NCI-H2107 treated with DMSO at 0.1 percent for 48 hours (cell line): ENCODE data around the gene SLC35B1.
"Not testable (repeated sequence)": the region's sequence is repeated elsewhere in the genome, so short reads cannot be mapped to it uniquely, and the experiment has no call there.

Experiments
- DNase-seq: peaks from one replicate; lab custom pipeline; 2025; ENCODE audit not compliant: unreplicated experiment; lab: John Stamatoyannopoulos, UW

The SLC35B1 gene

DNA sequence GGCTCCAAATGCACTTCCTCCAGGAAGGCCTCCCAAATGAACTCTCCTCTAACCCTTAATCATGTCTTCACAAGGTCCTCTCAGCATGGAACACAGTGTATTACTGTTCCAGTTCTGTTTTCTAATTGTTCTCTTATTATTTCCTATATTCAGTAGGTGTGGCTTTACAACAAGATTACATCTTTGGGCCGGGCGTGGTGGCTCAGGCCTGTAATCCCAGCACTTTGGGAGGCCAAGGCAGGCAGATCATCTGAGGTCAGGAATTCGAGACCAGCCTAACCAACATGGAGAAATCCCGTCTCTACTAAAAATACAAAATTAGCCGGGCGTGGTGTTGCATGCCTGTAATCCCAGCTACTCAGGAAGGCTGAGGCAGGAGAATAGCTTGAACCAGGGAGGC is 34.1 kb downstream of the SLC35B1 start:
- not testable (repeated sequence) for DNase-seq

DNA sequence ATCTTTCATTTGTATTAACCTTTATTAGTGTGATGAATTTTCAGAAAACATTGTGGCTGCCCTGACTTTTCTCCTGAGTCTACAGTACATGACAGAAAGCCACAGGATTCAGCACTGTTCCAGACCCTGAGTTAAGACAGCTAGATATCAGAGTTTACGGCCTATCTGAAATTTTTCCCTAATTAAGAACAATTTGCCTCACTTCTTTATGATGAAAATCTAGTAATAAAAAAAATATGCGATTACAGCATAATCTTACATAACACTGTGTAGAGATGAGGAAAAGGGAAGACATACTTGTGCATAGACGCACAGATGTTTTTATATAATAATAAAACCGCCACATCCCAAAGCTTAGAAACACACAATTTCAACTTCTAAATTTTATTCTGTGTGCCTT is 37.1 kb downstream of the SLC35B1 start:
- DNase-seq: no peak

DNA sequence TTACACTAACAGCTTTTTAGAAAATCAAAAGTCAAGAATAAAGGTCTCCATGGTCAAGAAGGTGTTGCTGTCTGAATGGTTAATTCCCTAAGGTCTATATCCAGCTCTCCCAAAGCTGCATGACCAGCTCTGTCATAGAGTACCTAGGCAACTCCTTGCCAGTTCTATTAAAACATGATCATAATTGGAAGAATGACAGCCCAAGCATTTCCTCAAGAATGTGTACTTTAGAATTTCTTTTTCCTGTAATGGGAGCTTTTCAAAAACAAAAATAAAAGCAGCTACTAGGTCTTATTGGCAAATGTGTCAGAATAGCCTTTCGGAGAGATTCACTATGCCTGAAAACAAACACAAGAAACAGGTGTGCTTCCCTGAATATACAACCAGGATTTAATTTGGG is 37.8 kb downstream of the SLC35B1 start:
- no peak for DNase-seq

DNA sequence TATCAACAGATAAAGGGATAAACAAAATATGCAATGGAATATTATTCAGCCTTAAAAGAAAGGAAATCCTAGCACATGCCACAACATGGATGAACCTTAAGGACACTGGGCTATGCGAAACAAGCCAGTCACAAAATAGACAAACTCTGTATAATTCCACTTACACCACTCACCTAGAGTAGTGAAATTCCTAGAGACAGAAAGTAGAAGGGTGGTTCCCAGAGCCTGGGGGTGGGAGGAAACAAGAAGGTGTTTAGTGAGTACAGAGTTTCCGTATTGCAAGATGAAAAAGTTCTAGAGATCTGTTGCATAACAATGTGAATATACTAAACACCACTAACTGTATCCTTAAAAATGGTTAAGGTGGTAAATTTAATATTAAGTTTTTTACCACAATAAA is 39.9 kb downstream of the SLC35B1 start:
- no peak for DNase-seq

DNA sequence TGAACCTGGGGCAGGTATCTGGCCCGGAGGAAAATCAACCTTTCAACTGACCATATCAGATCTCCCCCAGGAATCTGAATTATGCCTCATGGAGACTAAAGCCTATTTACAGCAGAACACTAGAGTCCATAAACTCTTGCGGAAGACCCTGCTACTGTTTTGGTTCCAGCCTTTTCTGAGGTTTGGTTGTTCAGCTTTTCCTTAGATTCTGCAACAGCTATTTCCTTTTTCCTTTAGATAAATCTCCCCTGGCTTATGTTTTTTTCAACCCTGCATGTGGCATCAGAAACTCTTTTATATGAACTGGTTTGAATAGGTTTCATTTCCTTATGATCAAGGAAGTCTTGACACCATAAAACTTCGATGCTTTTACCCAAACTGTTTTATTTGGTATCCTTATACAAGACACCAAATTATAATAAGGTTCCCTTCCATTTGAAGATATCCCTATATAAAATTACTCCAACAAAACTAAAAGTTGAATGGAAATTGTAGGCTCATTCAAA is 43.0 kb downstream of the SLC35B1 start:
- DNase-seq: no peak

DNA sequence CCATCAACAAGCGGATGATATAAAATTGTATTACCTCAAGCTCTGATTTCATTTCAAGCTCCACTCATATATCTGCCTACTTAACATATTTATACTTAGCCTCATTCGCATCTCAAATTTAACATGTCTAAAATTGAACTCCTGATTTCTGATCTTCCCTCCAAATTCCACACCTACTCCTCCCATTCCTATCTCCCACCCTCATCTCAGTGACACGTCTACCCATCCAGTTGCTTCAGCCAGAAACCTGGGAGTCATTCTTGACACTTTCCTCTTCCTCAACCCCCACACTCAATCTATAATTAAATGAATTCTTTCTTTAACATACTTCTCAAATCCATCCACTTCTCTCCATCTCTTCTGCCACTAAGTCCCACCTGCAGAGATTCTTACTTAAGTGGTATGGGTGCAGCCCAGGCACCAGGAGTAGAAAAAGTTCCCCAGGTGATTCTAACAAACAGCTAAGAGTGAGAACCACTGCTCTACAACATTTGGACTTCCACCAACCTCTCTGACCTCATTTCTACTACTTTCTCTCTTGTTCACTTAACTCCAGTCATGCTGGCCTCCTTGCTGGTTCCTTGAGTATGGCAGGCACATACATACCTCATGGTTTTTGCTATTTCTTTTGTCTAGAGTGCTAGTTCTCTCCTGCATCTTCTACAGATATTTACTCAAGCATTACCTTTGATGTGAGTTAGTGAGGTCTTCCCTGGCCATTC is 47.9 kb downstream of the SLC35B1 start:
- no peak for DNase-seq

DNA sequence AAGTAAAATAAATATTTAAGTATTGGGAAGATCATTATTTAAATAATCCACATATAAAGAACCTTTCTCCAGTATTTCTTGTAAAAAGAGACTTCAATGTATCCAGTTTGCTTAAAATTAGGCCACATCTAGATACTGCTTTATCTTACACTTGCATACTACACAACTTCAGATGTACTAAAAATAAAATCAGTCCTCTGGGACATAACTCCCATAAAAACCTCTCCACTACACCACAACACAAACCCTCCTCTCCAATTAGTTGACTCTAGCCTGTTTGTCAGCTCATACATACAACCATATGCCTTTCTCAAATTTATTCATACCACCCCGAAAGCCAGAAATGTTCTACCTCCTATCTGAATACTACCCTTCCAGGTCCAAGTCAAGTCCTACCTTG is 51.5 kb downstream of the SLC35B1 start:
- no peak for DNase-seq
